ENCODE data around the gene USP13. TPM values are rescaled to one million over a fixed set of nuclear protein-coding genes. Genes with fewer than 3 reads are reported as not detected.

Gene USP13
- 11.9 and 13.2 TPM in 2 replicates for total RNA-seq
- 5.3 TPM for total RNA-seq (2013)
- 1.9 and 4.1 TPM in 2 replicates for polyA plus RNA-seq
- 4.9 and 5.6 TPM in 2 replicates for polyA minus RNA-seq

- no peaks in the 10 kb centered on the region for H3K36me3 ChIP-seq (replicated peaks in 1 of 2; ENCODE audit: control extremely low read depth in 1 of 2, control insufficient read depth in 1 of 2, extremely low read depth in 1 of 2, insufficient read depth in 2 of 2, low read length in 1 of 2)
- no peaks in the 10 kb centered on the region for H3K27me3 ChIP-seq (replicated peaks in 1 of 4; ENCODE audit: control extremely low read depth in 1 of 4, control insufficient read depth in 3 of 4, insufficient read depth in 4 of 4, low read length in 3 of 4)
- H3K27ac ChIP-seq (ENCODE audit: low read length in 2 of 2) = peak within 1 kb of the TSS; percentile 36 to 66
- Mint-ChIP-seq H3K9me3 (ENCODE audit: insufficient read depth) (no peaks in the 10 kb centered on the region), H3K4me3 (peak within 1 kb of the TSS; percentile 96), H3K27me3 (no peaks in the 10 kb centered on the region), H3K4me1 (peaks cover 28% of the 10 kb centered on the region), H3K27ac (peak within 1 kb of the TSS; percentile 91)
- intact Hi-C loops (cut with micrococcal nuclease) = loop anchor here (1.0 to 5.0 kb wide), 10 partner anchors 43 to 1336 kb away; partner anchors contain the start of genes ACTL6A, DNAJC19, FXR1 and MFN1
- peak; percentile 82 for DNase-seq
- POLR2A ChIA-PET = no interaction called here
- peaks cover 28% of the 10 kb centered on the region for H3K79me2 ChIP-seq (ENCODE audit: control insufficient read depth, insufficient read depth, low read length)
- ATAC-seq (ENCODE audit: low read depth) = peak; percentile 80
- H3K9ac ChIP-seq (ENCODE audit: low read length) = peak within 1 kb of the TSS; percentile 70
- H4K20me1 ChIP-seq (ENCODE audit: control insufficient read depth, insufficient read depth, low read length, poor library complexity, severe bottlenecking) = no peaks in the 10 kb centered on the region
- H3K4me3 ChIP-seq (ENCODE audit: control extremely low read depth in 1 of 5, extremely low read depth in 1 of 5, insufficient read depth in 1 of 5, low read depth in 2 of 5, low read length in 4 of 5) = peak within 1 kb of the TSS; percentile 52 to 88 (median 80)
- H3K9me3 ChIP-seq (ENCODE audit: control extremely low read depth in 1 of 3, control insufficient read depth in 2 of 3, insufficient read depth in 1 of 3, low read length in 2 of 3) = no peaks in the 10 kb centered on the region
- H2AFZ ChIP-seq (ENCODE audit: insufficient read depth, low read depth, low read length, poor library complexity, severe bottlenecking) = peak within 1 kb of the TSS; percentile 91
- WGBS (ENCODE audit: insufficient coverage) = under 1% methylated on average over 54 of the region's 56 CpGs
- peak within 1 kb of the TSS; percentile 80 for H3K4me2 ChIP-seq (replicated peaks; ENCODE audit: low read depth, low read length, poor library complexity, severe bottlenecking)
- TF ChIP-seq CTCF (IDR thresholded peaks at IDR 0.05) = no peak
- TF ChIP-seq EZH2 (IDR thresholded peaks at IDR 0.05; ENCODE audit: borderline replicate concordance, insufficient read depth, low read depth, low read length, poor library complexity, severe bottlenecking) = no peak
- peaks cover 10 to 19% of the 10 kb centered on the region in 2 donors for H3K4me1 ChIP-seq (ENCODE audit: control insufficient read depth in 2 of 2, insufficient read depth in 2 of 2, low read length in 2 of 2)
- CTCF ChIA-PET = interaction anchor here (0.6 to 1.3 kb wide), 3 partner anchors 46 to 199 kb away, joined by 3 to 4 read pairs (median 3); partner anchors contain the start of genes MRPL47 and NDUFB5
These were observed at the start of gene USP13 for GRCh38 chr3:179652447-179653095. TSS of gene USP13 (plus strand) at chr3:179653040. CDS start at chr3:179653226, 186 bp downstream.

- Mint-ChIP-seq H3K4me1 (peaks cover 41% of the 10 kb centered on the region), H3K27ac (no peak overlapping the region), H3K9me3 (ENCODE audit: insufficient read depth) (no peaks in the 10 kb centered on the region), H3K27me3 (no peaks in the 10 kb centered on the region), H3K4me3 (peak overlapping the region; percentile 99)
- Histone ChIP-seq H3K9me3 (ENCODE audit: control extremely low read depth in 1 of 3, control insufficient read depth in 2 of 3, insufficient read depth in 1 of 3, low read length in 2 of 3) (no peaks in the 10 kb centered on the region), H3K9ac (ENCODE audit: low read length) (no peak overlapping the region), H3K36me3 (replicated peaks in 1 of 2; ENCODE audit: control extremely low read depth in 1 of 2, control insufficient read depth in 1 of 2, extremely low read depth in 1 of 2, insufficient read depth in 2 of 2, low read length in 1 of 2) (peaks cover 4 to 28% of the 10 kb centered on the region in 2 experiments), H3K79me2 (ENCODE audit: control insufficient read depth, insufficient read depth, low read length) (peaks cover 71% of the 10 kb centered on the region), H3K4me2 (replicated peaks; ENCODE audit: low read depth, low read length, poor library complexity, severe bottlenecking) (peak overlapping the region; percentile 86), H4K20me1 (ENCODE audit: control insufficient read depth, insufficient read depth, low read length, poor library complexity, severe bottlenecking) (no peaks in the 10 kb centered on the region), H3K27me3 (replicated peaks in 1 of 4; ENCODE audit: control extremely low read depth in 1 of 4, control insufficient read depth in 3 of 4, insufficient read depth in 4 of 4, low read length in 3 of 4) (no peaks in the 10 kb centered on the region), H3K27ac (ENCODE audit: low read length in 2 of 2) (no peak overlapping the region), H3K4me3 (ENCODE audit: control extremely low read depth in 1 of 5, extremely low read depth in 1 of 5, insufficient read depth in 1 of 5, low read depth in 2 of 5, low read length in 4 of 5) (no peak overlapping the region), H2AFZ (ENCODE audit: insufficient read depth, low read depth, low read length, poor library complexity, severe bottlenecking) (no peak overlapping the region), H3K4me1 (ENCODE audit: control insufficient read depth in 2 of 2, insufficient read depth in 2 of 2, low read length in 2 of 2) (peaks cover 27 to 33% of the 10 kb centered on the region in 2 donors)
- TF ChIP-seq EZH2 (IDR thresholded peaks at IDR 0.05; ENCODE audit: borderline replicate concordance, insufficient read depth, low read depth, low read length, poor library complexity, severe bottlenecking) (no peak), CTCF (IDR thresholded peaks at IDR 0.05) (no peak)
- no peak for DNase-seq
- 100% methylated on average over 1 of the region's 4 CpGs for WGBS (ENCODE audit: insufficient coverage)
- ATAC-seq (ENCODE audit: low read depth) = no peak
- CTCF ChIA-PET = interaction anchor here (0.7 kb wide), 1 partner anchor 185 kb away, joined by 3 read pairs; no protein-coding TSS in a partner anchor
- POLR2A ChIA-PET = no interaction called here
- intact Hi-C loops (cut with micrococcal nuclease) = loop anchor here (5.0 kb wide), 2 partner anchors 151 to 586 kb away; partner anchors contain the start of gene GNB4
These were observed 49.5 kb upstream of the USP13 start for GRCh38 chr3:179603321-179603720.
